HG03025 (cell line): ENCODE results near the gene CLIC4.
"Not testable (repeated sequence)": the region's sequence is repeated elsewhere in the genome, so short reads cannot be mapped to it uniquely, and the experiment has no call there.

Source experiments
- ATAC-seq: cut with Tn5 transposase; IDR thresholded peaks from one replicate; pipeline ENCODE4 v1.9.1; 2021; ENCODE audit warnings: mild to moderate bottlenecking, moderate library complexity; ENCODE audit not compliant: unreplicated experiment, low FRiP score

CLIC4 gene

GRCh38 chr1:24744911-24745710 is at the start of gene CLIC4:
Gene CLIC4 (plus strand): TSS chr1:24745447. CDS start chr1:24745554, 107 bp downstream.
- ATAC-seq = peak; percentile 56

GRCh38 chr1:24696041-24696755 is 49.0 kb upstream of the CLIC4 start:
- no peak for ATAC-seq

- ATAC-seq = no peak
These were observed 48.4 kb upstream of the CLIC4 start for GRCh38 chr1:24696756-24697330.

GRCh38 chr1:24697453-24698001 is 47.7 kb upstream of the CLIC4 start:
- not testable (repeated sequence) for ATAC-seq

GRCh38 chr1:24698326-24698725 is 46.9 kb upstream of the CLIC4 start:
- not testable (repeated sequence) for ATAC-seq

GRCh38 chr1:24699628-24700027 is 45.6 kb upstream of the CLIC4 start:
- no peak for ATAC-seq

- ATAC-seq = no peak
These were observed 42.5 kb upstream of the CLIC4 start for GRCh38 chr1:24702511-24703293.

- ATAC-seq = no peak
These were observed 40.6 kb upstream of the CLIC4 start for GRCh38 chr1:24704411-24705259.

- ATAC-seq = no peak
These were observed 39.8 kb upstream of the CLIC4 start for GRCh38 chr1:24705260-24706073.

GRCh38 chr1:24706074-24706389 is 39.2 kb upstream of the CLIC4 start:
- ATAC-seq = not testable (repeated sequence)

- no peak for ATAC-seq
These were observed 37.6 kb upstream of the CLIC4 start for GRCh38 chr1:24707687-24708086.

- no peak for ATAC-seq
These were observed 36.3 kb upstream of the CLIC4 start for GRCh38 chr1:24708938-24709337.

GRCh38 chr1:24709791-24710441 is 35.3 kb upstream of the CLIC4 start:
- ATAC-seq = no peak

GRCh38 chr1:24711329-24711728 is 33.9 kb upstream of the CLIC4 start:
- no peak for ATAC-seq

GRCh38 chr1:24713176-24713575 is 32.1 kb upstream of the CLIC4 start:
- ATAC-seq = no peak

- no peak for ATAC-seq
These were observed 31.5 kb upstream of the CLIC4 start for GRCh38 chr1:24713736-24714135.

GRCh38 chr1:24714859-24715520 is 30.3 kb upstream of the CLIC4 start:
- ATAC-seq = no peak

GRCh38 chr1:24715658-24716057 is 29.6 kb upstream of the CLIC4 start:
- no peak for ATAC-seq
